ENCODE measurements around the gene RNU1-1.
"Not testable (repeated sequence)": the region's sequence is repeated elsewhere in the genome, so short reads cannot be mapped to it uniquely, and the experiment has no call there.

RNU1-1 gene

DNA sequence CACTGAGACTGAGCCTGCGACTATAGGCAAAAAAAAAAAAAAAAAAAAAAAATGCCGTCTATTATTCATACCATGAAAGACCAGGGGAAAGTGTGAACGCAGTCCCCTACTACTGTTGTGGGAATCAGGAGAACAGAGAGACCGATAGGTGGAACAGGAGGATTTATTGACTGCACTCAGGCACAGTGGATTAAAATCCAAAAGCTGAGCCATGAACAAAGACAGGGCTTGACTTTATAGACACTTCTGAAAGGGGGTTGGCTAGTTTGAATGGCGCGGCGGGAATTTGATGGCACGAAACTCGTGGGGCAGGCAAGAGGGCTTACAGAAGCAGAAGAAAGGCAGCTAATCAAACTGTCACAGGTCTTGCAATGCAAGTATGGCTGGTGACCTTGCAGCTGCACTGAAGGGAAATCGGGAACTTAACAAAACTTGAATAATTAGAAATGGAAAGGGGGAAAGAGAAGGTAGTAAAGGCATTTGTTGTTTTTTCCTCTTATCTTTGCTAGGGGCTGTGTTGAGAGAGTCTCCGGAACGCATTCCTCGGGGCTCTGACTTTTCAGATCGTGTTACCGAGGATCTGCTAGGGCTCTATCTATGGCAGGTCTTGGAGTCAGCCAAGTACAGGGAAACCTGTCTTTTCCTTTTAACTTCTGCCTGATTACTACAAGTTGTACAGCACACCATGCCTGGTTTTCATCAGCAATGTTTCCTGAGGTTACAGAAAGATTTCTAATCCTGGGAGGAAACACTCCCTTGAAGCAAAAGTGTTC, 7.5 kb downstream of the RNU1-1 start:
- H3K4me3 ChIP-seq (ENCODE audit: low read depth, low read length); DNase-seq (ENCODE audit: low read depth); in situ Hi-C loops (cut with HindIII; ENCODE audit: low sequenced_read_pairs): not testable (repeated sequence)

- DNase-seq (ENCODE audit: low read depth); H3K4me3 ChIP-seq (ENCODE audit: low read depth, low read length); in situ Hi-C loops (cut with HindIII; ENCODE audit: low sequenced_read_pairs): not testable (repeated sequence)
These were observed 8.2 kb downstream of the RNU1-1 start for GRCh38 chr1:16505870-16506269.

DNA sequence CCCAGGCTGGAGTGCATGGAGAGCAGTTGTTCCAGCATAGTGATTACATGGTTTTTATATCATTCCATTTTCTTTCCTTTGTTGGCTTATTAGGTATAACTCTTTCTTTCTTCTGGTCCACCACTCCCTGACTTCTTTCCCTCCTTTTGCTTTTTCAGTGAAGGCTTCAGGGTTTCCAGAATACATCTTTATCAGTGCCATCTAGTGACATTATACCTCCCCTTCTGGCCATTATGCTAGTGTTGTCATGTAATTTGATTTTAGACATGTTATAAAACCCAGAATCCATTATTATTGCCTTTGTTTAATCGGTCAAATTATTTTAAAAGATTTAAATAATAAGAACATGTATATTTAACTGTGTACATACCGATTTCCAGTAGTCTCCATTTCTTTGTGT, 10.6 kb downstream of the RNU1-1 start:
- no peak for DNase-seq (ENCODE audit: low read depth)
- TF ChIP-seq, protein P1, sequence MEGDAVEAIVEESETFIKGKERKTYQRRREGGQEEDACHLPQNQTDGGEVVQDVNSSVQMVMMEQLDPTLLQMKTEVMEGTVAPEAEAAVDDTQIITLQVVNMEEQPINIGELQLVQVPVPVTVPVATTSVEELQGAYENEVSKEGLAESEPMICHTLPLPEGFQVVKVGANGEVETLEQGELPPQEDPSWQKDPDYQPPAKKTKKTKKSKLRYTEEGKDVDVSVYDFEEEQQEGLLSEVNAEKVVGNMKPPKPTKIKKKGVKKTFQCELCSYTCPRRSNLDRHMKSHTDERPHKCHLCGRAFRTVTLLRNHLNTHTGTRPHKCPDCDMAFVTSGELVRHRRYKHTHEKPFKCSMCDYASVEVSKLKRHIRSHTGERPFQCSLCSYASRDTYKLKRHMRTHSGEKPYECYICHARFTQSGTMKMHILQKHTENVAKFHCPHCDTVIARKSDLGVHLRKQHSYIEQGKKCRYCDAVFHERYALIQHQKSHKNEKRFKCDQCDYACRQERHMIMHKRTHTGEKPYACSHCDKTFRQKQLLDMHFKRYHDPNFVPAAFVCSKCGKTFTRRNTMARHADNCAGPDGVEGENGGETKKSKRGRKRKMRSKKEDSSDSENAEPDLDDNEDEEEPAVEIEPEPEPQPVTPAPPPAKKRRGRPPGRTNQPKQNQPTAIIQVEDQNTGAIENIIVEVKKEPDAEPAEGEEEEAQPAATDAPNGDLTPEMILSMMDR (IDR thresholded peaks at IDR 0.05; ENCODE audit: low read depth, low read length, missing control alignments) = no peak
- H3K4me3 ChIP-seq (ENCODE audit: low read depth, low read length) = no peak overlapping the region
- in situ Hi-C loops (cut with HindIII; ENCODE audit: low sequenced_read_pairs) = no loop called here

- DNase-seq (ENCODE audit: low read depth); H3K4me3 ChIP-seq (ENCODE audit: low read depth, low read length); in situ Hi-C loops (cut with HindIII; ENCODE audit: low sequenced_read_pairs): not testable (repeated sequence)
These were observed 12.6 kb downstream of the RNU1-1 start for GRCh38 chr1:16501446-16501845.

- in situ Hi-C loops (cut with HindIII; ENCODE audit: low sequenced_read_pairs) = not testable (repeated sequence)
These were observed 13.1 kb downstream of the RNU1-1 start for GRCh38 chr1:16500975-16501374.

DNA sequence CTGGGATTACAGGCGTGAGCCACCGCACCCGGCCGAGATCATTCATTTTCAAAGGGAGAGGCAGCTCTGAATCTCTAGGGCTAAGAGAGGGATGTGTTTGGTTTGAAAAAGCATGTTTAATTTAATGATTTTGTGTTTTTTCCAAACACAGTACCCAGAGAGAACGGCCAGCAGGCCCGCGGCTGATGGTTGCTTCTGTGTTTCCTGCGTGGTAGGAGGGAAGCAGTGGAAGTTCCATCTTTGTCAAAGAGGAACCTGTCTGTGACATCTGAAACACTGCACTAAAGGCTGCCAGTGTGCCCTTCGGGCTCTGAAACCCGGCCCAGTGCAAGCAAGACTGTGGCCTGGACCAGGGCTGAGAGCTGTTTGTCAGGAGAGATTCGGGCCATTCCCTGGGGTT, 13.6 kb downstream of the RNU1-1 start:
- in situ Hi-C loops (cut with HindIII; ENCODE audit: low sequenced_read_pairs); H3K4me3 ChIP-seq (ENCODE audit: low read depth, low read length); DNase-seq (ENCODE audit: low read depth): not testable (repeated sequence)

More at GRCh38 chr1:16500975-16501374, 13.1 kb downstream of the RNU1-1 start:
- DNase-seq (ENCODE audit: low read depth); H3K4me3 ChIP-seq (ENCODE audit: low read depth, low read length): not testable (repeated sequence)

GRCh38 chr1:16498573-16499413, 15.3 kb downstream of the RNU1-1 start:
- TF ChIP-seq, protein P1 (IDR thresholded peaks at IDR 0.05; ENCODE audit: low read depth, low read length, missing control alignments) = no peak
- in situ Hi-C loops (cut with HindIII; ENCODE audit: low sequenced_read_pairs) = no loop called here
- DNase-seq (ENCODE audit: low read depth) = peak; percentile 49
- H3K4me3 ChIP-seq (ENCODE audit: low read depth, low read length) = peak overlapping the region; percentile 72

- DNase-seq (ENCODE audit: low read depth); in situ Hi-C loops (cut with HindIII; ENCODE audit: low sequenced_read_pairs): not testable (repeated sequence)
- peak overlapping the region; percentile 72 for H3K4me3 ChIP-seq (ENCODE audit: low read depth, low read length)
These were observed 16.0 kb downstream of the RNU1-1 start for GRCh38 chr1:16498047-16498446.

DNA sequence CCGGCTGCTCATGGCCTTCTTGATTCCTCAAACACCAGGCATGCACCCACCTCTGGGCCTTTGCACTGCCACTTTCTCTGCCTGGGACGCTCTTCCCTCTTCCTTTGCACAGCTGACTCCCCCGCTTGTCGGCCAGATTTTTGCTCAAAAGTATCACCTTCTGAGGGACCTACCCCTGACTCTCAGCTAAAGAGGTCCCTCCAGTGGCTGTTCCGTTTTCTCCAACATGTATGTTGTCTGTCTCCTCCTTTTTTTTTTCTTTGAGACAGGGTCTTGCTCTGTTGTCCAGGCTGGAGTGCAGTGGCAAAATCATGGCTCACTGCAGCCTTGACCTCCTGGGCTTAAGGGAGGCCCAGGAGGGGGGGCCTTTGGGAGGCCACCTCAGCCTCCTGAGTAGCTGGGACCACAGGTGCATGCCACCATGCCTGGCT, 16.6 kb downstream of the RNU1-1 start:
- DNase-seq (ENCODE audit: low read depth); in situ Hi-C loops (cut with HindIII; ENCODE audit: low sequenced_read_pairs); H3K4me3 ChIP-seq (ENCODE audit: low read depth, low read length): not testable (repeated sequence)

GRCh38 chr1:16493731-16494130, 20.4 kb downstream of the RNU1-1 start:
- DNase-seq (ENCODE audit: low read depth); in situ Hi-C loops (cut with HindIII; ENCODE audit: low sequenced_read_pairs); H3K4me3 ChIP-seq (ENCODE audit: low read depth, low read length): not testable (repeated sequence)

DNA sequence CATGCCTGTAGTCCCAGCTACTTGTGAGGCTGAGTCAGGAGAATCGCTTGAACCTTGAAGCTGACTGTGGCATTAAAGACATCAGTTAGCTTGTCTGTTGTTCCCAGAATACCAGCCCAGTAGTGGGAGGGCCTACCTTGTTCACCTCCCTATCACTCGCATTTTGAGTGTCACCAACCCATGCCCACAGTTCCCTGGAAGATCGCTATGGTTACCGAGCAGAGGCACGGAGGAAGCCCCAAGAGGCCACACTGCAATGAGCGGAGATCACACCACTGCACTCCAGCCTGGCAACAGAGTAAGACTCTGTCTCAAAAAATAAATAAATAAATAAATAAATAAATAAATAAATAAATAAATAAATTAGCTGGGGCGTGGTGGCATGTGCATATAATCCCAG, 21.1 kb downstream of the RNU1-1 start:
- in situ Hi-C loops (cut with HindIII; ENCODE audit: low sequenced_read_pairs); DNase-seq (ENCODE audit: low read depth); H3K4me3 ChIP-seq (ENCODE audit: low read depth, low read length): not testable (repeated sequence)

Data from astrocyte of the cerebellum (primary cell).